HG02885 (cell line): Measurements from ENCODE around the gene CYB5R2.
"Not testable (repeated sequence)": the region's sequence is repeated elsewhere in the genome, so short reads cannot be mapped to it uniquely, and the experiment has no call there.

Experiments
- ATAC-seq: cut with Tn5 transposase; IDR thresholded peaks from one replicate; pipeline ENCODE4 v1.9.1; 2021; ENCODE audit warnings: mild to moderate bottlenecking; ENCODE audit not compliant: unreplicated experiment, poor library complexity

The CYB5R2 gene

DNA sequence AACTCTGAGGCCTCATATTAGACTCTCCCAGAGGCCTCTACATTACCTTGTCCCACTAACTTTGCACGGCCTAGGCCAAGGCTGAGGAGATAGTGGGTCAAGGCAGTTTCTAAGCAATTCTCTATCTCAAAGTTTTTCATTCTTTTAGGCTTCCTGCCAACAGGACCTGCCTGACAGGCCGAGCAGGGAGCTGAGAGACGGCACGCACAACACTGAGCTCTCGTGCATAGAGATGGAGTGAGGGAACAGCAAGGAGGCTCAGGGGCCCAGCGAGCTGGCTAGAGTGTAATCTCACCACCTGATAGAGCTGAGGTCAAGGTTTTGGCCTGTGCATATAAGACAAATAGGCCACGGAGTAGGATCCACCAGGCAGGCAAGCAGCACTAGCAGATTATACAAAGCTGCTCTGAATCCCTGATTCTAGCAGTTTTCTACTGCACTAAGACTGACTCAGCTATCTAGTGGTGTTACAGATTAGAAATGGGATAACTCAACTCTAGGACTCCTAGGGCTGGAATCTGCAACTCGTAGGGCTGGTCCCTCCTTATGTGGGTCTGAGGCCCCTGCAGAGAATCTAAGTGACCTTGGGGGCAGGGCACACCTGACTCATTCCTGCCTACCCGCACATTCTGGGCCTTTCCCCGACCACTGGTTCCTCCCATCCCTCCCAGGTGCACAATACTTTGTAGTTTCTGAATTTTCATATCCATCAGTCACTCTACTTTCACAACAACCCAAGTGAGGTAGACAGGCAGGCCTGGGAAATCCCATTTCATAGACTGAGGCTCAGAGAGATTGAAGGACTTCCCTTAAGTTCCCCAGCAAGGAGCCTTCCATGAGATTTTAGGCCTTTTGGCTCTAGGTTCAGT is 1.7 kb downstream of the CYB5R2 start:
- ATAC-seq: peak; percentile 48

DNA sequence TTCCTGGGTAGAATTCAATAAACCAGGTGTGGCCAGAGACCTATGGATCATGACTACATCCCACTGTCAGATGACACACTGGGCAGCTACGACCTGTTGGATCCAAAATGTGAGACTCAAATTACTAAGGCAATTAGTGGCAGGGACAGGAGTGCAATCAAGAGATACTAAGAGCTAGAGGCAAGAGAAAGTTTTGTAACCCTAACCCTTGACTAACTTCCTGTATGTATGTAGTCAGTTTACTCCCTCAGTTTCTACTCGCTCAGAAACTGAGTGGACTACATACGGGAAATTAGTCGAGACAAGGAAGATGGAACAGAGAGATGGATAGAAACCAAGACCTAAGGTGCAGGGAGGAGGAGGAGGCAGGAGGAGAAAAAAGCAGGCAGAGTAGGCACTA is 2.7 kb downstream of the CYB5R2 start:
- no peak for ATAC-seq

DNA sequence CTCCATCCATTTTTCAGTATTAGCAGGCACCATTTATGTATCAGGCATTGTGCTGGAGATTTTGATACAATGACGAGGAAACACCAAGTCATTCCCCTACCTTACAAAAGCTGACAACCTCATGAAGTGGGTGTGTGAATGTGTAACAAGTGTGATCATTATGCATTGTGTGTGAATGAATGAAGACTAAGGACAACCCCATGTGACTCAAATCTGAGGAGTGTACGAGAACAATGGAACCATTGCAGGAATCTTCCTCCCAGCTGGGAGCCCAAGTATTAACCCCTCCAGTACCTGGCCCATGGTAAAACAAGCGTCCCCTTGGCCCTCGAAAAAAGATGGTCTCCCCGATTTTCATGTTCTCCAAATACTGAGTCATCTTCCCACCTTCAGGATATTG is 4.4 kb downstream of the CYB5R2 start:
- no peak for ATAC-seq

DNA sequence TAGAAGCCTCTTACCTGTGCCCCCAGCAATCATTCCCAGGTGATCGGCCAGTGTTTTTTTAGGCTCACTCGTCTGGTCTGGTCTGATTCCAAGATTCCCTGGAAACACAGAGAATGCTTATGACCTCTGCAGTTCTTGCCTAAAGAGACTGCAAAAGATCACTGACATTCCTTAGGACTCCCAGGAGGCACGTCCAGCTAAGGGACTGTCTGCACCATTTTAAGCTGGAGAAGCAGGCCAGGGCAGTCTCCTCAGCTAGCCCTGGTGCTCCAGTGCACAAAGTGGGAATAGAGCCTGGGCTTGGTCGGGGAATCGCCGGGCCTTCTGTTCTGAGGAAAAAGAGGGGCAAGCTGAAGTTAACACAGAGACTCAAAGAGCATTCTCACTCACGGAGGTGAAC is 4.8 kb downstream of the CYB5R2 start:
- no peak for ATAC-seq

DNA sequence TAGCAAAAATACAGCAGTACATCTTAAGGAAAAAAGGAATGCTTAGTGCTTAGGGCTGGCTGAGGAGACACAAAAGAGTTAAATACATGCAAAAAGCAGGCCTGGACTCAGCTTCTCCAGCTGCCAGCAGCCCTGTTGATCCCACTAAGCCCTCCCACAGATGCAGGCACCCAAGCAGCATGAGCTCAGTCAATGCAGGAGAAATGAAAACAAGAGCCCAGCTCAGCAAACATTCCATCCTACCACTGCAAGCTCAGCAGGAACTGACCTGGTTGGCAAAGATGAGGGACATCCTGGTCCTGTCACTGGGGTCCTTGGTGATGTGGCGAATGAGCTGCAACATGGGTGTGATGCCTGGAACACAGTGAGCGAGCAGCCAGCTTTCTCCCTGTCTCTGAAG is 5.8 kb downstream of the CYB5R2 start:
- ATAC-seq: no peak

DNA sequence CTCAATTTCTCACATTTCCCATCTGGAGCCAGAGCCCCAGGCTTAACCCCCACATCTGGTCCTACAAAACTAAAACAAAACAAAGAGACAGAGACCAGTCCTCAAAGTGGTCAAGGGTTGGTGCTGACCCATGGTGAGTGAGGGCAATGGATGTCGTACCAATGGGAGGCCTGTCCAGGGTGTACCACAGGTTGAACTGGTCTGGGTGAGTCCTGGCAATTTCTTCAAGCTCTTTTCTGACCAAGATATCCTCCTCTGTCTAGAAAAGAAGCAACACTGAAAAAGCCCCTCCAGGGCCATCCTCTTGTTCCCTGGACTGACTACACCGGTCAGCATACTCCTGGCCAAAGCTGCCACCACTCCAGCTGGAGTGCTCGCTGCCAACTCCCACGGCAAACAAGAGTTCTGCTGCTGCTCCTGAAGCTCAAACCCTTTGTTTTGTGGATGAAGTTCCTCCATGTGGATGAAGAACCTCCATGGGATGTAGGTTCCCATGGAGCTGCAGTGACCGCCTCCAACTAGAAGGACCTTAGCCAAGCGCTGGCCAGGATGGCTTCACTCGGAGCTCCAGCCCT is 6.9 kb downstream of the CYB5R2 start:
- ATAC-seq: no peak

DNA sequence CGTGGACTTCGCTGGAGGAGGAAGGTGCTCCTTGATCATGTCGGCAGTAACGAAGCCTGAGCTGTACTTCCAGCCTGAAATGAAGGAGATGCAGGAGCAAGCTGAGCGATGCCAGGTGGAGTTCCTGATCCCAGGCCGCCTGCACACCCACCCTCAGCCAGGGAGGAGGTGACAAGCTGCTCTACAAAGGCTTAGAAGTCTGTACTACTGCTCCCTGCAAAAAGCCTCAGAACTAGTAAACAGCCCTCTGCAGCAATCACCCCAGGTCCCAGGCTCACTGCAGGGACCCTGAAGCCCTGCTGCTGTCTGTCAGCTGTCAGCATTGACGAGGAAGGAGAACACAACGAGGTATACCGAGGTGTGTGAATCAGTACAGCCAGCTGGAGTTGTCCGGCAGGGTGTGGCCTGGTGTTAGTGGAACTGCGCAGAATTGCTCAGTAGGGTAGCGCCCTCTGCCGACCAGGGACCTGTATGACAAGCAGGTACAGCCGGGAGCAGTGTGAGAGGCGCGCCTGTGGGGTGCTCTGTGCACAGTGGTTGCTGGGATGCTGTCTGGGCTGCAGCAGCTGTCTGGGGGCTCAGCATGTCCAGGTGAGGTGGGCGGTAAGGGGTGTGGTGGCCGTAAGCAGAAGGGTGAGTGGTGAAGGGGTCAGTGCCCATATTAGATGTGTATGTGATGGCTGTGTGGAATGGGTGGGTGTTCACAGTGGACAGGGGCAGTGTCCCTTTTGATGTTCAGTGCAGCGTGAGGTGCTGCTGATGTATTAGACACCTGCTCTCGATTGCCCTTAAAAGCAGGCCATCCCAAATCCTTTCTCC is 7.6 kb downstream of the CYB5R2 start:
- ATAC-seq: peak; percentile 99

DNA sequence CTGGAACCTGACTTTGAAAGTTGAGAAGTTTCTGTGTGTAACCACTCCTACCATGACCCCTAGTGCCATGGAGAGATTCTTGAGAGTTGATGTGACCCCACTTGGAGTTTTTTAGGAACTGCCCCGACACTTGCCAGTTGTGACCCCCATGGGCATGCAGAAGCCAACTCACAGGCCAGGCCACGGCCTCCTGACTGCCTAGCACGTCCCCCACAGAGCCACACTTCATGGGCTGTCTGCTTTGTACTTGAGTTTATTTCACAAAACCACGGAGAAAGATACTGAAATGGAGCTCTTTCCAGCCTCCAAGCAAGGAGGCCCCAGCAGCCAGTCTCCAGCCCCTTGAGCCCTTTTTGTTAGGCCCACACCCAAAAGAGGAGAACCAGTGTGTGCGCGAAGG is 8.4 kb downstream of the CYB5R2 start:
- ATAC-seq: no peak

DNA sequence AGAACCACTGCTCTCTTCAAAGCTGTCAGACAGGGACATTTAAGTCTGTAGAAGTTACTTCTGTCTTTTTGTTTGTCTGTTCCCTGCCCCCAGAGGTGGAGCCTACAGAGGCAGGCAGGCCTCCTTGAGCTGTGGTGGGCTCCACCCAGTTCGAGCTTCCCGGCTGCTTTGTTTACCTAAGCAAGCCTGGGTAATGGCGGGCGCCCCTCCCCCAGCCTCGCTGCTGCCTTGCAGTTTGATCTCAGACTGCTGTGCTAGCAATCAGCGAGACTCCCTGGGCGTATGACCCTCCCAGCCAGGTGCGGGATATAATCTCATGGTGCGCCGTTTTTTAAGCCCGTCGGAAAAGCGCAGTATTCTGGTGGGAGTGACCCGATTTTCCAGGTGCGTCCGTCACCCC is 9.8 kb downstream of the CYB5R2 start:
- ATAC-seq: not testable (repeated sequence)

DNA sequence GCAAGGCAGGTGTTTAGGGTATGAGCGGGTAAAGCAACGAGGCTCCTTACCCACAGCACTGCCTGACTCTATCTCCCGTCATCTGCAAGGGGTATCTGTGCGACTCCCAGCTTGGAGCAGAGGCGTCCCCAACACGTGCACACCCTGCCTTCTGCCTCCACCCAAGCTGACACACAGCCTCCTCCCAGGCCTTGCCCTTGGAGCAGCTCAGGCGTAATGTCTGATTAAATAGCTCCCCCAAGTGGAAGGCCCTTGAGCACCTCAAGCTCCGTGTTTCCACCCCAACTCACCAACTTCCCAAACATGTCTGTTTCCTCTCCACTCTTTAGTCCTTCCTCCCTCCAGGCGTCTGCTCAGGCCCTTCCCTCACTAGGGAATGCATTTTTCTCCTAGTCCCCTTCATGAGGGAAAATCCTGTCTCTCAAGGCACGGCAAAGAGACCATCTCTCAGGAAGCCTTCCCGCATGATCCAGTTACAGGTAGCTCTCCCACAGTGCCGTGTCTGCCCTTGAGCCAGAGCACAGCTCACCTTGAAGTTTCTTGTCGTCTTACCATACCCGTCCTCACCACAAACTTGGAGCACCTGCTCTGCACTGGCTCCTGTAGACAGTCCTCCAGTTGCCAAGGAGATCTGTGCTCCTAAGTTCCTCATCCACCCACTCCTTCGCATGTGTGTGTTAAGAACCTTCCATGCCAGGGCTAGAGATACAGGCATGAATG is 15.8 kb downstream of the CYB5R2 start:
- ATAC-seq: no peak

DNA sequence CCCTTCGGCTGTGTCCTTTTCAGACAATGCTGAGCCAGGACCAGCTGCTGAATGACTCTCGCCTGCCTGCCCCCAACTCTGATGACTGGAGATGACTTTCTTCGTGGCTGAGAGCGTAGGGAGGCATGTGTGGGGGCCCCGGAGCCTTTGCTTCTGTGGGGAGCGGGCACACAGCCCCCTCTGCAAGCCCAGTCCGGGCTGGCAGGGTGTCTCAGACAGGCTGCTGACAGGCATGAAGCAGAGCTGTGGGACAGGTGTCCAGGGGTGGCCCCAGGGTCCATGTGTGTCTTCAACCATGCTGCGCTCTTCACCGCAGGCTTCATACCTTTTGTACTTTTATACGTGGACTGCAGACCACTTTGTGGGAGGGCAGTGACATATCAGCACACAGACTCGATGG is 16.6 kb downstream of the CYB5R2 start:
- ATAC-seq: no peak

DNA sequence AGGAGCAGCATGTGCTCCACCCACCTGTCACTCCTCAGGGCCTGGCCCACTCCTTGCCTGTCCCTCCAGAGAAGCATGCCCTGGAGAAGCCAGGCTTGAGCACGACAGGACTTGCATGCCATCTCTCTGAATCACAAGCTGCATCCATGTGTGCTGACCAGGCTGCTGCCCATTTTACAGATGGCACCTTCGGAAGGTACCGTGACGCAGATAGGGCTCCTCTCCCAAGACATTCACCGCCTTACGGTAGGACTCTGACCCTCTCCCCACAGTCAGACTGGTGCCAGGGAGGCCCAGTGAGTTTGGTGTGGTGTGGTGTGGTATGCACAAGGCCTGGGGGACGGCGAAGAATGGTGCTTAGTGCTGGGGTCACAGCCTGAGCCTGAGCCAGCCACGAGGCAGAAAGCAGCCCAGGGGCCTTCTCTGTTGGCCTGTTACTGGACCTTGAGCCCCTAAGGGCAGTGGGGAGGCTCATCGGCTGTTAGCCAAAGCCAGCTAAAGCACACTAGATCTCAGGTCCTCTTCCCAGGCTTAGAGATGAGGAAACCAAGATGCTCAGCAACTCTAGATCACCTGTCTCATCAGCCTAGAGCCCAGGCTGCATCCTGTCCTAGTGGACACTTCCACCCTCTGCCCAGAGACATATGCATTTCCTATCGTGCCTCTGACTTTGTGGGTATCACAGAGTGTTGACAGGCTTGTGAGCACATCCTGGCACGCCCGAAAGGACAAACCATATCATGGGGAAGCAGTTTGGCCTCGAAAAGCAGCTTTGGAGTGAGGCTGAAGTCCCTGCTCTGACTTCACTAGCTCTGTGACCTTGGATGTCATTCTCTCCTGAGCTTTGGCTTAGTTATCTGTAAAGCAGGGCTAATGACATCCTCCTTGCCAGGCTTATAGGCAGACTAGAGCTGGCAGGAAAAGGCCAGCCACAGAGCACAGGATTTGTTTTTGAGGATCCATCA is 17.8 kb downstream of the CYB5R2 start:
- no peak for ATAC-seq

DNA sequence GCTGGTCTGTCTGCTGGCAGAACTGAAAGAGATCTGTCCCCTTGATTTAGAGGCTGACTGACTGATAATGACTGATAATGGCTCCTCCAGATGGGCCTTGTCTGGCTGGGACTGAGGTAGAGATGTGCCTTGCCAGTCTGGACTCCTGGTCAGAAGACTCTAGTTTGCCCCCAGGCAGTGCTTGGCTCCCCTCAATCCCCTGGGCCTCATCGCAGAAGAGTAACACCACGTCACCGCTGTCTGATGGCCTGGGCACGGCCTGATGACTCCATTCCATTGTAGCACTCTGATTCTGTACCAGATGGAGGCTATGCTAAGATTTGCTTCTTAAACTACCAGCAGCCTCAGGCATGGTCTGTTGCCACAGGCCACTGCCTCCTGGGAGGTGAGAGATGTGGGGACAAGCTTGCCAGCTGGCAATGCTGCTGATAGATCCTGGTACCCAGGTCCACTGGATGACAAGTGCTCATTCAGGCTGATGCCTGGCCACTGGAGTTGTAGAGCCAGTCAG is 19.1 kb downstream of the CYB5R2 start:
- ATAC-seq: no peak

DNA sequence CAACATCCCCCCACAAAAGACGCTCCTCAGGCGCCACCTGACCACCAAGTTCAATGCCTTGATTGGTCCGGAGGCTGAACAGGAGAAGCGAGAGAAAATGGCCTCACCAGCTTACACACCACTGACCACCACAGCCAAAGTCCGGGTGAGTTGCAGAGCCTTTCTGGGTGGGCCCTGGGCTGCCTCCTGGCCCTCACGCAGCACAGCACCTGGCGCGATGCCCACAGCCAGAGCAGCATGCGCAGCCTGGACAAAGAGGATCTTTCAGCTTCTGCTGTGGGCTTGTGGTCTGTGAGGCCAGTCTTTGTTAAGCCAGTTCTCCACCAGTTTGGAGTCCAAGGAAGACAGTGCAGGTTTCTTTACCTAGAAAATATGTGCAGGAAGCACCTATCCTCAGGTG is 21.6 kb downstream of the CYB5R2 start:
- no peak for ATAC-seq

DNA sequence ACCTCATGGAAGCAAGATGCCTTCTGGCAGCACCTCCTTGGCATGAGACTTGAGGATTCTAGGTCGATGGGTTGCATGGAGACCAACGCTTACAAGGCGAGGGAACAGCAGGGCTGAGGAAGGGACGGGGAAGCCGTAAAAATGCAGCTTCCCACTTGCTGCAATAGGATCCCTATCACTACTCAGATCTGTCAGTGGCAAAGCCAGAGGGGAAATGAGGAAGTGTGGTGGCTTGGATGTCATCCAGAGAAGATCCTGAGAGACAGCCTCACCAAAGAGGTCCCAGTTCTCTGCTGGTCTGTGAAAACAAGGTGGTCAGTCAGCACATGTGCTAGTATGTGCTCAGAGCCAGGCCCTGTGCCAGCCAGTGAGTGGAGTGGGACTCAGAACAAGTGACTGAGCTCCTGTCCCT is 22.2 kb downstream of the CYB5R2 start:
- ATAC-seq: no peak

DNA sequence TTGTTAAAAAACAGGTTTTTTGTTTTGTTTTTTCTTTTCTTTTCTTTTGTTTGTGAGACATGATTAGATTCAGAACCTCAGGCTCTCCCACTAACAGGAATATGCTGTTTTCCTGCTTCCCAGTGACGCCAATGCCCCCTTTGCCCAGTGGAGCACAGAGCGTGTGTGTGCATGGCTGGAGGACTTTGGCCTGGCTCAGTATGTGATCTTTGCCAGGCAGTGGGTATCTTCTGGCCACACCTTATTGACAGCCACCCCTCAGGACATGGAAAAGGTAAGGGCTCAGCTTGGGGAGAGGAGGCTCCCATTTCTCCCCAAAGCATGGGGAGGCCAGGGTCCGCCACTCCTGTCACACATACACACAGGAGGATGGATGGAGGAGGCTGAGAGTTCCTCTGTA is 25.0 kb downstream of the CYB5R2 start:
- ATAC-seq: no peak

DNA sequence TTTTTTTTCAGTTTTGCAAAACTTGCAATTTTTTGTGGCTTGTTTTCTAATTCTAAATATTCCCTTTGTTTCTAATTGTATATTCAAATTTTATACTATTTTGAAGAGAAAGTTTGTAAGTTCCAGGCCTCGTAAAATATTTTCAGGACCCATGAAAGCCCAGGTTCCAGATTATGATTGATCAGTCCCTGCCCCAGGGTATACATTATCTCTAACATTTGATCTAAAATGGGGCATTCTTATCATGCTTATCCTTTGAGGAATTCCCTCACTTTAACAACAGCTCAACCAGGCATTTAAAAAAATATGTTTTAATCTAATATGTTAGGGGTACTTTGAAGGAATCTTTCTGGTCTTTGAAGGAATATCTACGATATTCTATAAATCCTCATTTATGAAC is 26.4 kb downstream of the CYB5R2 start:
- ATAC-seq: no peak

DNA sequence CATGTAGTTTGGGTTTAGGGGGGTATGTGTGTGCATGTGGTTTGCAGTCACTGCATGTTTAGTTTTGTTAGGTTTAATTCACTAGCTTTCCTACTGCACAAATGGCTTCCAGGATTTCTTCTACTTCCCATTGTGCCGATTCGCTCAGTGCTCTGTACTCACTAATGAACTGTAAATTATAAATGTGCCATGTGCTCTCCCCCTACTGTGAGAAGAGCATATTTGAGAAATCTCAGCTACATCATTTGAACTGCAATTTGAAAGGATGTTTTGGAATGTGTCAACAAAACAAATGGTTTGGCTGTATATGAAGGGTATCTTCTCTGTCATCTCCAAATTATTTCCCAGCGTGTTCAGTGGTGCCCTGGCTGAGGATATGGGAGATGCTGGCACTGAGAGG is 28.1 kb downstream of the CYB5R2 start:
- ATAC-seq: no peak

DNA sequence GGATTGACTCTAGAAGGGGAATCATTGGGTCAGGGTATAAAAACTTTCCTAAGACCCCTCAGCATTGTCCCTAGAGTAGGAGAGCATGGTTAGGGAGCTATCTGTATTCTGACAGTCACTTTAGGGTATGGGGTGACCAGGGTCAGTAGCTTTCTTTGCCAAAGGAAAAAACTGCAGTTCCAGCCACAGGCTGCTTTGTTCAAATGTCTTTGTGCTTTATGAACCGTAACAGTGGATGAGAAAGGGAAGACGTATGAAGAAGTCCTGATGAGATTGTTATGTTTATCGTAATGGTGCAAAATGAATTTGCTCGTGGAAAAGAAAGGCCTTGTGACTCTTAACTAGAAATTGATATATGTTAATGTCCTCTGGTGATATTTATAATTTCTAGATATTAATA is 30.0 kb downstream of the CYB5R2 start:
- ATAC-seq: no peak
